Keratinocyte (primary cell): Measurements from ENCODE around the gene DYNC2I2. TPM values are rescaled to one million over a fixed set of nuclear protein-coding genes. Genes with fewer than 3 reads are reported as not detected.

ENCODE experiments used
- DNase-seq: peaks from one replicate; pipeline ENCODE4 v3.0.0-alpha.2; 2011; ENCODE audit warnings: low read depth, missing footprints, low spot score
- FAIRE-seq: peaks from 2 replicates; lab custom pipeline; 2011; peaks lifted over from hg19 to GRCh38; lab: Jason Lieb, UNC
- H2AFZ ChIP-seq: 2 replicates; pipeline ENCODE4 v1.6.0; 2012; ENCODE audit warnings: low read length, control low read depth, inconsistent platforms; ENCODE audit not compliant: control insufficient read depth
- H3K27ac ChIP-seq: 2 replicates; pipeline ENCODE4 v1.5.1; 2011; ENCODE audit warnings: low read length; ENCODE audit not compliant: control insufficient read depth, insufficient read depth
- H3K27me3 ChIP-seq: 3 replicates; pipeline ENCODE4 v1.6.0; 2011; ENCODE audit warnings: low read length; ENCODE audit not compliant: control insufficient read depth, insufficient read depth; ENCODE audit errors: extremely low read depth
- H3K36me3 ChIP-seq, 2 experiments: 2 replicates in 1 of 2; 3 replicates in 1 of 2; pipeline ENCODE4 v1.5.1; 2011; ENCODE audit warnings: low read length in 2 of 2, mild to moderate bottlenecking in 1 of 2; ENCODE audit not compliant: control insufficient read depth in 2 of 2, insufficient read depth in 2 of 2; ENCODE audit errors: extremely low read depth in 1 of 2
- H3K4me1 ChIP-seq: 3 replicates; pipeline ENCODE4 v1.5.1; 2011; ENCODE audit warnings: low read length; ENCODE audit not compliant: control insufficient read depth, insufficient read depth; ENCODE audit errors: extremely low read depth
- H3K4me2 ChIP-seq: 3 replicates; pipeline ENCODE4 v1.6.0; 2011; ENCODE audit warnings: low read depth, low read length; ENCODE audit not compliant: control insufficient read depth, insufficient read depth; ENCODE audit errors: extremely low read depth
- H3K4me3 ChIP-seq, 3 experiments: fragments of 200-600 bp in 1 of 3; sonication (generic) in 1 of 3; 2 replicates in 2 of 3; 3 replicates in 1 of 3; pipeline ENCODE4 v1.5.1; 2011 to 2016; ENCODE audit warnings: low read length in 3 of 3, mild to moderate bottlenecking in 3 of 3, control low read depth in 2 of 3, inconsistent platforms in 1 of 3, low read depth in 1 of 3, mixed read lengths in 1 of 3, mixed run types in 1 of 3, moderate library complexity in 1 of 3; ENCODE audit not compliant: control insufficient read depth in 2 of 3, insufficient read depth in 2 of 3; ENCODE audit errors: extremely low read depth in 1 of 3
- H3K79me2 ChIP-seq: 2 replicates; pipeline ENCODE4 v1.6.0; 2012; ENCODE audit warnings: low read length; ENCODE audit not compliant: control insufficient read depth, insufficient read depth
- H3K9ac ChIP-seq: 3 replicates; pipeline ENCODE4 v1.6.0; 2011; ENCODE audit warnings: low read length; ENCODE audit not compliant: control insufficient read depth, insufficient read depth; ENCODE audit errors: extremely low read depth
- H3K9me1 ChIP-seq: 3 replicates; pipeline ENCODE4 v1.6.0; 2011; ENCODE audit warnings: low read length; ENCODE audit not compliant: control insufficient read depth, insufficient read depth; ENCODE audit errors: extremely low read depth
- H3K9me3 ChIP-seq: 2 replicates; pipeline ENCODE4 v1.5.1; 2012; ENCODE audit warnings: low read depth, low read length; ENCODE audit not compliant: control insufficient read depth
- H4K20me1 ChIP-seq: 3 replicates; pipeline ENCODE4 v1.6.0; 2011; ENCODE audit warnings: low read length; ENCODE audit not compliant: control insufficient read depth, insufficient read depth; ENCODE audit errors: extremely low read depth
- CTCF ChIP-seq, 3 experiments: IDR thresholded peaks in 1 of 3; conservative IDR thresholded peaks in 1 of 3; optimal IDR thresholded peaks in 1 of 3; 2 replicates in 2 of 3; 3 replicates in 1 of 3; pipeline versions ENCODE3 to v1.5.1; 2011; ENCODE audit warnings: low read length in 3 of 3, mild to moderate bottlenecking in 3 of 3, moderate library complexity in 2 of 3, control low read depth in 1 of 3, inconsistent platforms in 1 of 3; ENCODE audit not compliant: insufficient read depth in 2 of 3; ENCODE audit errors: extremely low read depth in 1 of 3
- EZH2 ChIP-seq: IDR thresholded peaks from one replicate; pipeline ENCODE4 v1.6.1; 2012; ENCODE audit warnings: inconsistent platforms, mild to moderate bottlenecking, low read length, moderate library complexity
- dilution Hi-C: fragments of 300-500 bp; cut with MboI; formaldehyde crosslinking; loops from one replicate; pipeline ENCODE4 v1.7.0; 2020; ENCODE audit warnings: low sequenced_read_pairs; ENCODE audit not compliant: extremely low pct_ligation_motif_present
- polyA plus RNA-seq, 5 experiments: library from polyadenylated mRNA; depleted of rRNA in 3 of 5; stranded (reverse) in 3 of 5; stranded (forward) in 1 of 5; unstranded in 1 of 5; fragments of >200 nt; gene quantifications; 1 replicate in 1 of 5; 2 replicates in 3 of 5; 3 replicates in 1 of 5; pipeline versions ENCODE4 v1.2.1 to v1.2.3, GENCODE V29; 2011 to 2012; ENCODE audit warnings: missing spikeins in 2 of 5, low read depth in 1 of 5, low replicate concordance in 1 of 5

Gene DYNC2I2
- polyA plus RNA-seq, 1 donor (not counting 4 experiments of a cell fraction or from before 2014, with no cell fraction given) = 11.5 TPM

- H3K4me1 ChIP-seq = no peaks in the 10 kb centered on the region
- no peak overlapping the region for H3K27ac ChIP-seq
- H3K9me1 ChIP-seq = no peaks in the 10 kb centered on the region
- H3K27me3 ChIP-seq = no peaks in the 10 kb centered on the region
- no peak overlapping the region for H3K9ac ChIP-seq
- FAIRE-seq (no peak), DNase-seq (no peak)
- no peaks in the 10 kb centered on the region for H4K20me1 ChIP-seq
- no peak for TF ChIP-seq EZH2
- no peak for TF ChIP-seq CTCF (optimal IDR thresholded peaks at IDR 0.05 in 1 of 3, IDR thresholded peaks at IDR 0.05 in 1 of 3, conservative IDR thresholded peaks at IDR 0.05 in 1 of 3; ENCODE audit: extremely low read depth in 1 of 3, insufficient read depth in 2 of 3, low read length in 3 of 3)
- H3K9me3 ChIP-seq = no peaks in the 10 kb centered on the region
- peaks cover 2% of the 10 kb centered on the region for H3K79me2 ChIP-seq
- H3K4me2 ChIP-seq = no peak overlapping the region
- H2AFZ ChIP-seq = no peak overlapping the region
- peaks cover 0 to 5% of the 10 kb centered on the region in 2 experiments for H3K36me3 ChIP-seq
- no peak overlapping the region for H3K4me3 ChIP-seq
- dilution Hi-C loops = no loop called here
Observed at GRCh38 chr9:128643519-128644300, 12.9 kb downstream of the DYNC2I2 start.

GRCh38 chr9:128642675-128643245, 13.9 kb downstream of the DYNC2I2 start:
- H3K27me3 ChIP-seq = no peaks in the 10 kb centered on the region
- dilution Hi-C loops = no loop called here
- no peak for FAIRE-seq

More at GRCh38 chr9:128642675-128643245, 13.9 kb downstream of the DYNC2I2 start:
- Histone ChIP-seq H3K9ac (no peak overlapping the region), H2AFZ (no peak overlapping the region), H4K20me1 (no peaks in the 10 kb centered on the region), H3K4me3 (no peak overlapping the region), H3K4me2 (no peak overlapping the region), H3K79me2 (peaks cover 2% of the 10 kb centered on the region), H3K9me1 (no peaks in the 10 kb centered on the region), H3K9me3 (no peaks in the 10 kb centered on the region), H3K36me3 (peaks cover 0 to 5% of the 10 kb centered on the region in 2 experiments), H3K4me1 (no peaks in the 10 kb centered on the region), H3K27ac (no peak overlapping the region)
- no peak for TF ChIP-seq CTCF (optimal IDR thresholded peaks at IDR 0.05 in 1 of 3, IDR thresholded peaks at IDR 0.05 in 1 of 3, conservative IDR thresholded peaks at IDR 0.05 in 1 of 3; ENCODE audit: extremely low read depth in 1 of 3, insufficient read depth in 2 of 3, low read length in 3 of 3)
- no peak for TF ChIP-seq EZH2
- no peak for DNase-seq
